ENCODE data around the gene SLC37A1.

The SLC37A1 gene

DNA sequence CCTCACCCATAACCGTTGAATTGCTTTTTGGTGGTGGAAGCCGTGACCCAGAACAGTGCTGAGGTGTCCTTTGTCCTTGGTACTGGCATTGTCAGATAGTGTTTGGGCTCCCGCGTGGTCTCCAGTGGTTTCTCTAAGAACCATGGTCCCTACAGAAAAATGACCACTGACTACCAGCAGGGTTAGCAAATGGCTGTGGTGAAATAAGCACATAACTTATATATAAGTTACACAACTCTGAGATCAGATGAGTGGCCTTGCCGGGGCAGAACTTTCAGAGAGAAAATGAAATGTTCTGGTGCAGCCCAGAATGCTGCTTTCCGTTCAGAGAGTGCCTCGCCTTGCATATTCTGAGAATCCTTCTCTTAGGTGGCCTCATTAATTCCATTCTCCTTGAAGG is 5.0 kb downstream of the SLC37A1 start:
- no peak for ATAC-seq (ENCODE audit: insufficient read depth, low read depth)
- Histone ChIP-seq H3K4me2 (ENCODE audit: insufficient read depth, low read length) (no peak overlapping the region), H3K4me3 (ENCODE audit: low read depth in 1 of 2, low read length in 2 of 2) (no peak overlapping the region), H3K27ac (ENCODE audit: low read length) (no peak overlapping the region), H2AFZ (ENCODE audit: low read depth, low read length) (no peak overlapping the region), H3K36me3 (ENCODE audit: insufficient read depth, low read length) (0 out of 2 replicates have a peak, but pooled peaks cover 12% of the 10 kb centered on the region), H3K4me1 (ENCODE audit: insufficient read depth, low read length) (peaks cover 16% of the 10 kb centered on the region), H3K9ac (ENCODE audit: low read depth, low read length) (no peak overlapping the region), H3K9me3 (ENCODE audit: insufficient read depth, low read length, severe bottlenecking) (no peaks in the 10 kb centered on the region), H3K27me3 (ENCODE audit: insufficient read depth, low read length, poor library complexity) (no peaks in the 10 kb centered on the region), H3K79me2 (ENCODE audit: insufficient read depth, low read length) (no peaks in the 10 kb centered on the region), H4K20me1 (ENCODE audit: insufficient read depth, low read length) (peaks cover 6% of the 10 kb centered on the region; the same call in 1 of the 2 replicates)
- TF ChIP-seq, protein P1, sequence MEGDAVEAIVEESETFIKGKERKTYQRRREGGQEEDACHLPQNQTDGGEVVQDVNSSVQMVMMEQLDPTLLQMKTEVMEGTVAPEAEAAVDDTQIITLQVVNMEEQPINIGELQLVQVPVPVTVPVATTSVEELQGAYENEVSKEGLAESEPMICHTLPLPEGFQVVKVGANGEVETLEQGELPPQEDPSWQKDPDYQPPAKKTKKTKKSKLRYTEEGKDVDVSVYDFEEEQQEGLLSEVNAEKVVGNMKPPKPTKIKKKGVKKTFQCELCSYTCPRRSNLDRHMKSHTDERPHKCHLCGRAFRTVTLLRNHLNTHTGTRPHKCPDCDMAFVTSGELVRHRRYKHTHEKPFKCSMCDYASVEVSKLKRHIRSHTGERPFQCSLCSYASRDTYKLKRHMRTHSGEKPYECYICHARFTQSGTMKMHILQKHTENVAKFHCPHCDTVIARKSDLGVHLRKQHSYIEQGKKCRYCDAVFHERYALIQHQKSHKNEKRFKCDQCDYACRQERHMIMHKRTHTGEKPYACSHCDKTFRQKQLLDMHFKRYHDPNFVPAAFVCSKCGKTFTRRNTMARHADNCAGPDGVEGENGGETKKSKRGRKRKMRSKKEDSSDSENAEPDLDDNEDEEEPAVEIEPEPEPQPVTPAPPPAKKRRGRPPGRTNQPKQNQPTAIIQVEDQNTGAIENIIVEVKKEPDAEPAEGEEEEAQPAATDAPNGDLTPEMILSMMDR (IDR thresholded peaks at IDR 0.05; ENCODE audit: borderline replicate concordance, extremely low read depth, low read length, poor library complexity, severe bottlenecking), result no peak
- TF ChIP-seq EZH2 (IDR thresholded peaks at IDR 0.05; ENCODE audit: borderline replicate concordance, low read depth, low read length, severe bottlenecking), result no peak
- DNase-seq, result no peak

DNA sequence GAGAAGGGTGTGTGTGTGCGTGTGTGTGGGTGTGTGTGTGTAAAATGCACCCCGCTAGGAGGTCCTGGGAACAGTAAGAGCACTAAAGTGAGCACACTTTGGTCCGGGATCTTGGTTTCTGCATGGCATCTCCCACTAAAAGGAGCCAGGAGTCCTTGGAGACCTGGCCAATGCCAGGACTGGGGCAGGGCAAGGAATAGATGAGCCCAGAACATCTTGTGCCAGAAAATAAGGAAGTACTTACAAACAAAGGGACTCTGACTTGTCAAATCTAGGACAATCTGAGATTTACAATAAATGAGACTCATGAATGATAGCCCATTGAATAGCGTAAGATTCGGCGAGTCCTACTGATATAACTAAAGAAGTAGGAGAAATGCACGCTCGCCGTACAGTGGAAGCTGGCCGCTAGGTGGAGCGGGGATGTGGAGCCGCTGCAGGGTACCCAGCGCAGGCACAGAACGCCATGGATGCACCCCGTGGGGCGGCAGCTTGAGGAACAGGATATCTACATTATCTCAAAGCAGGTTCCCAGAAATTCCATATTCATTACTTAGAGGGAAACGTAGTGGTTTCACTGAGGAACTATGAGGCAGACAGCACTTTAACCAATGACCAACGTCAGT is 7.1 kb downstream of the SLC37A1 start:
- Histone ChIP-seq H2AFZ (ENCODE audit: low read depth, low read length) (no peak overlapping the region), H3K9ac (ENCODE audit: low read depth, low read length) (no peak overlapping the region), H3K4me3 (ENCODE audit: low read depth in 1 of 2, low read length in 2 of 2) (no peak overlapping the region), H3K79me2 (ENCODE audit: insufficient read depth, low read length) (no peaks in the 10 kb centered on the region), H3K27me3 (ENCODE audit: insufficient read depth, low read length, poor library complexity) (no peaks in the 10 kb centered on the region), H3K4me1 (ENCODE audit: insufficient read depth, low read length) (no peaks in the 10 kb centered on the region), H3K27ac (ENCODE audit: low read length) (no peak overlapping the region), H4K20me1 (ENCODE audit: insufficient read depth, low read length) (peaks cover 11% of the 10 kb centered on the region; the same call in 1 of the 2 replicates), H3K4me2 (ENCODE audit: insufficient read depth, low read length) (no peak overlapping the region), H3K9me3 (ENCODE audit: insufficient read depth, low read length, severe bottlenecking) (no peaks in the 10 kb centered on the region), H3K36me3 (ENCODE audit: insufficient read depth, low read length) (0 out of 2 replicates have a peak, but pooled peaks cover 12% of the 10 kb centered on the region)
- ATAC-seq (ENCODE audit: insufficient read depth, low read depth) (no peak), DNase-seq (no peak)
- TF ChIP-seq, protein P1 (IDR thresholded peaks at IDR 0.05; ENCODE audit: borderline replicate concordance, extremely low read depth, low read length, poor library complexity, severe bottlenecking), result no peak
- no peak for TF ChIP-seq EZH2 (IDR thresholded peaks at IDR 0.05; ENCODE audit: borderline replicate concordance, low read depth, low read length, severe bottlenecking)

DNA sequence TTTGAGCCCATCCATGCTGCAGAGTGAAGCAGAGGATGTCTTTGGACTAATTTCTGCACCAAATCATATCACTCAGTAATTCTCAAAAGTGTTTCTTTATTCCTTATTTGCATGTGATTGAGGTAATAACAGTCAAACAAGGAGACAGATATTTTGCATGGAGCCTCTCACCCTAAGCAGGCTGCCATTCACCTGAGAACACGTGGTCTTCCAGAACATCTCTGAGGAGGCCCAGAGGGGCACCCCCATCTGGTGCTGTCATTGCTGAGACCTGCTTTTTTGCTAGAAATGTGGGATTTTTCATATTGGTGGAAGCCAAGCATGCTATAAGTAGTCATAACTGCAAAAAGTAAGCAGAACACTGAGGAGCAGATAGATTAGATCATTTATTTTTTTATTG is 7.7 kb downstream of the SLC37A1 start:
- H3K4me3 ChIP-seq (ENCODE audit: low read depth in 1 of 2, low read length in 2 of 2), result no peak overlapping the region
- DNase-seq (no peak), ATAC-seq (ENCODE audit: insufficient read depth, low read depth) (no peak)
- peaks cover 11% of the 10 kb centered on the region; the same call in 1 of the 2 replicates for H4K20me1 ChIP-seq (ENCODE audit: insufficient read depth, low read length)
- H3K79me2 ChIP-seq (ENCODE audit: insufficient read depth, low read length), result no peaks in the 10 kb centered on the region
- H3K4me2 ChIP-seq (ENCODE audit: insufficient read depth, low read length), result no peak overlapping the region
- no peak overlapping the region for H2AFZ ChIP-seq (ENCODE audit: low read depth, low read length)
- no peaks in the 10 kb centered on the region for H3K9me3 ChIP-seq (ENCODE audit: insufficient read depth, low read length, severe bottlenecking)
- TF ChIP-seq, protein P1 (IDR thresholded peaks at IDR 0.05; ENCODE audit: borderline replicate concordance, extremely low read depth, low read length, poor library complexity, severe bottlenecking), result no peak
- TF ChIP-seq EZH2 (IDR thresholded peaks at IDR 0.05; ENCODE audit: borderline replicate concordance, low read depth, low read length, severe bottlenecking), result no peak
- H3K9ac ChIP-seq (ENCODE audit: low read depth, low read length), result no peak overlapping the region
- H3K27ac ChIP-seq (ENCODE audit: low read length), result no peak overlapping the region
- H3K36me3 ChIP-seq (ENCODE audit: insufficient read depth, low read length), result 0 out of 2 replicates have a peak, but pooled peaks cover 12% of the 10 kb centered on the region
- H3K4me1 ChIP-seq (ENCODE audit: insufficient read depth, low read length), result peaks cover 1% of the 10 kb centered on the region; the same call in 1 of the 2 replicates
- H3K27me3 ChIP-seq (ENCODE audit: insufficient read depth, low read length, poor library complexity), result no peaks in the 10 kb centered on the region
